K562 treated with DMSO at 1 percent for 4 hours (cell line): Measurements from ENCODE around the gene POM121. TPM values are rescaled to one million over a fixed set of nuclear protein-coding genes. Genes with fewer than 3 reads are reported as not detected.

Source experiments
- total RNA-seq: library from RNA; unstranded; fragments of 300-600 nt; gene quantifications from 2 replicates; pipeline ENCODE4 v1.2.3, GENCODE V29; 2022; ENCODE audit not compliant: insufficient read depth

The POM121 gene
- total RNA-seq, result 59.6 and 81.1 TPM in 2 replicates

GRCh38 chr7:72924733-72925545 lies at the start of gene POM121:
POM121 (plus strand) TSS chr7:72925095; CDS start chr7:72925122, 27 bp downstream.

GRCh38 chr7:72968980-72969516 lies 44.2 kb downstream of the POM121 start, which contains the start of gene TRIM74:
TRIM74 (minus strand) TSS chr7:72969466; CDS start chr7:72966157, 3,309 bp downstream.

Other genes with a start within 250 kb of the POM121 start
- 7.5 and 7.8 TPM in 2 replicates for gene TYW1B, start 96.9 kb upstream of the POM121 start, total RNA-seq
- not detected in 2 replicates for gene TRIM74, start 44.4 kb downstream of the POM121 start, total RNA-seq
- not detected in 2 replicates for gene SPDYE8, start 104.7 kb downstream of the POM121 start, total RNA-seq
- gene SPDYE11, start 132.8 kb downstream of the POM121 start, total RNA-seq, result not detected in 2 replicates
- gene SPDYE9, start 160.9 kb downstream of the POM121 start, total RNA-seq, result not detected in 2 replicates